Measurements from ENCODE around the gene LTBP4. TPM values are rescaled to one million over a fixed set of nuclear protein-coding genes. Genes with fewer than 3 reads are reported as not detected.

LTBP4 gene
- total and polyA plus RNA-seq, 3 experiments from 2014 or later, result 40.0 to 111 (median 103) TPM

- Mint-ChIP-seq H3K27me3 (peaks cover 2 to 6% of the 10 kb centered on the region in 2 donors), H3K9me3 (no peaks in the 10 kb centered on the region), H3K4me3 (no peak overlapping the region), H3K36me3 (peaks cover 3 to 13% (median 5%) of the 10 kb centered on the region in 3 donors), H3K4me1 (peaks cover 0 to 8% (median 5%) of the 10 kb centered on the region in 3 donors), H3K27ac (peak overlapping the region in 1 of 8 donors; percentile 36)
- Histone ChIP-seq H3K27ac (ENCODE audit: low read depth, low read length) (no peak overlapping the region), H3K4me1 (ENCODE audit: insufficient read depth, low read length) (no peaks in the 10 kb centered on the region), H3K36me3 (ENCODE audit: insufficient read depth, low read length) (no peaks in the 10 kb centered on the region), H3K4me3 (ENCODE audit: low read length) (no peak overlapping the region), H3K9me3 (ENCODE audit: low read length) (no peaks in the 10 kb centered on the region), H3K27me3 (ENCODE audit: insufficient read depth, low read length, poor library complexity, severe bottlenecking) (no peaks in the 10 kb centered on the region)
- ChIA-PET CTCF (interaction anchor here (0.8 to 5.8 kb wide), 3 partner anchors 29 to 491 kb away, joined by 3 to 98 read pairs (median 4); partner anchors contain the start of gene LTBP4), POLR2A (no interaction called here)
- DNase-seq, result peak in 1 of 5 donors; percentile 7
These were observed 31.3 kb downstream of the LTBP4 start for GRCh38 chr19:40632311-40633036.

GRCh38 chr19:40633207-40633606 lies 32.0 kb downstream of the LTBP4 start:
- Mint-ChIP-seq H3K36me3 (peaks cover 3 to 13% (median 5%) of the 10 kb centered on the region in 3 donors), H3K4me1 (peaks cover 0 to 8% (median 5%) of the 10 kb centered on the region in 3 donors), H3K27ac (no peak overlapping the region), H3K9me3 (no peaks in the 10 kb centered on the region), H3K27me3 (peaks cover 2 to 6% of the 10 kb centered on the region in 2 donors), H3K4me3 (no peak overlapping the region)
- DNase-seq, result no peak
- Histone ChIP-seq H3K4me1 (ENCODE audit: insufficient read depth, low read length) (no peaks in the 10 kb centered on the region), H3K36me3 (ENCODE audit: insufficient read depth, low read length) (no peaks in the 10 kb centered on the region), H3K4me3 (ENCODE audit: low read length) (no peak overlapping the region), H3K9me3 (ENCODE audit: low read length) (no peaks in the 10 kb centered on the region), H3K27ac (ENCODE audit: low read depth, low read length) (no peak overlapping the region), H3K27me3 (ENCODE audit: insufficient read depth, low read length, poor library complexity, severe bottlenecking) (no peaks in the 10 kb centered on the region)
- CTCF ChIA-PET, result interaction anchor here (0.8 to 5.8 kb wide), 5 partner anchors 8 to 492 kb away, joined by 3 to 98 read pairs (median 13); partner anchors contain the start of genes BLVRB and LTBP4
- POLR2A ChIA-PET, result no interaction called here

- Histone ChIP-seq H3K36me3 (ENCODE audit: insufficient read depth, low read length) (no peaks in the 10 kb centered on the region), H3K4me1 (ENCODE audit: insufficient read depth, low read length) (no peaks in the 10 kb centered on the region), H3K27me3 (ENCODE audit: insufficient read depth, low read length, poor library complexity, severe bottlenecking) (no peaks in the 10 kb centered on the region), H3K4me3 (ENCODE audit: low read length) (no peak overlapping the region), H3K27ac (ENCODE audit: low read depth, low read length) (no peak overlapping the region), H3K9me3 (ENCODE audit: low read length) (no peaks in the 10 kb centered on the region)
- DNase-seq, result no peak
- no peak overlapping the region for H3K4me3 Mint-ChIP-seq
- peak overlapping the region in 1 of 8 donors; percentile 33 for H3K27ac Mint-ChIP-seq
- ChIA-PET CTCF (no interaction called here), POLR2A (no interaction called here)
- peaks cover 8 to 15% of the 10 kb centered on the region in 2 donors for H3K27me3 Mint-ChIP-seq
- no peaks in the 10 kb centered on the region for H3K9me3 Mint-ChIP-seq
- no peaks in the 10 kb centered on the region for H3K36me3 Mint-ChIP-seq
- peaks cover 0 to 13% (median 5%) of the 10 kb centered on the region in 3 donors for H3K4me1 Mint-ChIP-seq
These were observed 37.2 kb downstream of the LTBP4 start for GRCh38 chr19:40638327-40638726.

- Mint-ChIP-seq H3K9me3 (no peaks in the 10 kb centered on the region), H3K27me3 (peaks cover 8 to 15% of the 10 kb centered on the region in 2 donors), H3K27ac (no peak overlapping the region), H3K4me1 (peaks cover 0 to 6% (median under 1%) of the 10 kb centered on the region in 3 donors), H3K4me3 (no peak overlapping the region), H3K36me3 (no peaks in the 10 kb centered on the region)
- Histone ChIP-seq H3K27me3 (ENCODE audit: insufficient read depth, low read length, poor library complexity, severe bottlenecking) (no peaks in the 10 kb centered on the region), H3K9me3 (ENCODE audit: low read length) (no peaks in the 10 kb centered on the region), H3K36me3 (ENCODE audit: insufficient read depth, low read length) (no peaks in the 10 kb centered on the region), H3K27ac (ENCODE audit: low read depth, low read length) (no peak overlapping the region), H3K4me1 (ENCODE audit: insufficient read depth, low read length) (no peaks in the 10 kb centered on the region), H3K4me3 (ENCODE audit: low read length) (no peak overlapping the region)
- POLR2A ChIA-PET, result no interaction called here
- no peak for DNase-seq
- CTCF ChIA-PET, result no interaction called here
These were observed 38.4 kb downstream of the LTBP4 start for GRCh38 chr19:40639638-40639982.

GRCh38 chr19:40640744-40641143 lies 39.6 kb downstream of the LTBP4 start:
- POLR2A ChIA-PET, result no interaction called here
- no peak overlapping the region for H3K27ac Mint-ChIP-seq

GRCh38 chr19:40641281-40641680 lies 40.1 kb downstream of the LTBP4 start:
- no peaks in the 10 kb centered on the region for H3K4me1 ChIP-seq (ENCODE audit: insufficient read depth, low read length)
- no peaks in the 10 kb centered on the region for H3K36me3 ChIP-seq (ENCODE audit: insufficient read depth, low read length)
- Mint-ChIP-seq H3K4me3 (no peak overlapping the region), H3K27me3 (peaks cover 10 to 16% of the 10 kb centered on the region in 2 donors), H3K36me3 (peaks cover 0 to 2% (median 0%) of the 10 kb centered on the region in 3 donors), H3K9me3 (no peaks in the 10 kb centered on the region), H3K27ac (no peak overlapping the region), H3K4me1 (peaks cover 0 to 5% (median 0%) of the 10 kb centered on the region in 3 donors)
- no peak overlapping the region for H3K27ac ChIP-seq (ENCODE audit: low read depth, low read length)
- ChIA-PET POLR2A (no interaction called here), CTCF (no interaction called here)
- H3K27me3 ChIP-seq (ENCODE audit: insufficient read depth, low read length, poor library complexity, severe bottlenecking), result no peaks in the 10 kb centered on the region
- no peaks in the 10 kb centered on the region for H3K9me3 ChIP-seq (ENCODE audit: low read length)
- no peak for DNase-seq
- H3K4me3 ChIP-seq (ENCODE audit: low read length), result no peak overlapping the region

More at GRCh38 chr19:40640744-40641143, 39.6 kb downstream of the LTBP4 start:
- Histone ChIP-seq H3K27me3 (ENCODE audit: insufficient read depth, low read length, poor library complexity, severe bottlenecking) (no peaks in the 10 kb centered on the region), H3K9me3 (ENCODE audit: low read length) (no peaks in the 10 kb centered on the region), H3K4me1 (ENCODE audit: insufficient read depth, low read length) (no peaks in the 10 kb centered on the region), H3K4me3 (ENCODE audit: low read length) (no peak overlapping the region), H3K36me3 (ENCODE audit: insufficient read depth, low read length) (no peaks in the 10 kb centered on the region), H3K27ac (ENCODE audit: low read depth, low read length) (no peak overlapping the region)
- CTCF ChIA-PET, result no interaction called here
- Mint-ChIP-seq H3K36me3 (peaks cover 0 to 1% (median 0%) of the 10 kb centered on the region in 3 donors), H3K9me3 (no peaks in the 10 kb centered on the region), H3K4me3 (no peak overlapping the region), H3K4me1 (peaks cover 0 to 5% (median 0%) of the 10 kb centered on the region in 3 donors), H3K27me3 (peaks cover 10 to 12% of the 10 kb centered on the region in 2 donors)
- DNase-seq, result no peak

- no peaks in the 10 kb centered on the region for H3K36me3 ChIP-seq (ENCODE audit: insufficient read depth, low read length)
- no peaks in the 10 kb centered on the region for H3K27me3 ChIP-seq (ENCODE audit: insufficient read depth, low read length, poor library complexity, severe bottlenecking)
- peaks cover 10 to 21% of the 10 kb centered on the region in 2 donors for H3K27me3 Mint-ChIP-seq
- H3K36me3 Mint-ChIP-seq, result peaks cover 0 to 2% (median 0%) of the 10 kb centered on the region in 3 donors
- POLR2A ChIA-PET, result interaction anchor here (0.5 kb wide), 1 partner anchor 594 kb away, joined by 8 read pairs; no protein-coding TSS in a partner anchor
- H3K27ac Mint-ChIP-seq, result no peak overlapping the region
- no peaks in the 10 kb centered on the region for H3K4me1 ChIP-seq (ENCODE audit: insufficient read depth, low read length)
- no peak for DNase-seq
- H3K27ac ChIP-seq (ENCODE audit: low read depth, low read length), result no peak overlapping the region
- H3K4me1 Mint-ChIP-seq, result peaks cover 0 to 5% (median 0%) of the 10 kb centered on the region in 3 donors
- H3K9me3 ChIP-seq (ENCODE audit: low read length), result no peaks in the 10 kb centered on the region
- no peaks in the 10 kb centered on the region for H3K9me3 Mint-ChIP-seq
- no peak overlapping the region for H3K4me3 Mint-ChIP-seq
- H3K4me3 ChIP-seq (ENCODE audit: low read length), result no peak overlapping the region
- CTCF ChIA-PET, result interaction anchor here (2.4 kb wide), 1 partner anchor 8 kb away, joined by 17 read pairs; no protein-coding TSS in a partner anchor
These were observed 41.0 kb downstream of the LTBP4 start for GRCh38 chr19:40642051-40642706.

- POLR2A ChIA-PET, result interaction anchor here (0.5 kb wide), 1 partner anchor 593 kb away, joined by 8 read pairs; no protein-coding TSS in a partner anchor
These were observed 41.7 kb downstream of the LTBP4 start for GRCh38 chr19:40642757-40643305.

More at GRCh38 chr19:40642757-40643305, 41.7 kb downstream of the LTBP4 start:
- Mint-ChIP-seq H3K4me3 (no peak overlapping the region), H3K27ac (no peak overlapping the region), H3K27me3 (peaks cover 10 to 21% of the 10 kb centered on the region in 2 donors), H3K36me3 (peaks cover 0 to 2% (median 0%) of the 10 kb centered on the region in 3 donors), H3K4me1 (peaks cover 0 to 5% (median 0%) of the 10 kb centered on the region in 3 donors), H3K9me3 (no peaks in the 10 kb centered on the region)
- DNase-seq, result no peak
- Histone ChIP-seq H3K27ac (ENCODE audit: low read depth, low read length) (no peak overlapping the region), H3K27me3 (ENCODE audit: insufficient read depth, low read length, poor library complexity, severe bottlenecking) (no peaks in the 10 kb centered on the region), H3K4me3 (ENCODE audit: low read length) (no peak overlapping the region), H3K4me1 (ENCODE audit: insufficient read depth, low read length) (no peaks in the 10 kb centered on the region), H3K9me3 (ENCODE audit: low read length) (no peaks in the 10 kb centered on the region), H3K36me3 (ENCODE audit: insufficient read depth, low read length) (no peaks in the 10 kb centered on the region)
- CTCF ChIA-PET, result interaction anchor here (2.4 kb wide), 1 partner anchor 8 kb away, joined by 17 read pairs; no protein-coding TSS in a partner anchor

Measured in CD8-positive, alpha-beta memory T cell (primary cell).